Kidney capillary endothelial cell (primary cell): ENCODE results near the gene SMG5.

Experiments used
- DNase-seq: peaks from one replicate; pipeline ENCODE4 v3.0.0-alpha.2; 2018; ENCODE audit warnings: low spot score

Gene SMG5

GRCh38 chr1:156212833-156213643 lies 69.6 kb downstream of the SMG5 start, which contains the start of gene PMF1:
Gene PMF1 (plus strand): TSS chr1:156213007. CDS start chr1:156213016, 9 bp downstream.
- DNase-seq = peak; percentile 92

GRCh38 chr1:156212130-156212529 lies 70.5 kb downstream of the SMG5 start:
- DNase-seq = no peak

GRCh38 chr1:156211243-156211642 lies 71.4 kb downstream of the SMG5 start:
- DNase-seq = no peak

- DNase-seq = no peak
Measured at GRCh38 chr1:156204686-156205085, 77.9 kb downstream of the SMG5 start.

- DNase-seq = no peak
Measured at GRCh38 chr1:156203331-156203730, 79.3 kb downstream of the SMG5 start.

- DNase-seq = no peak
Measured at GRCh38 chr1:156200044-156200443, 82.6 kb downstream of the SMG5 start.
